C4-2B (cell line): ENCODE data around the gene ZBTB7A.

Source experiments
- H3K27ac ChIP-seq: fragments of 450-650 bp; 2 replicates; pipeline ENCODE4 v1.5.1; 2017
- ZFX ChIP-seq: fragments of 450-650 bp; IDR thresholded peaks from 2 replicates; pipeline ENCODE4 v1.6.1; 2017
- TF ChIP-seq, protein P1 (sequence below): fragments of 450-650 bp; conservative IDR thresholded peaks from 2 replicates; pipeline ENCODE4 v1.5.1; 2017; ENCODE audit warnings: mild to moderate bottlenecking

The ZBTB7A gene

DNA sequence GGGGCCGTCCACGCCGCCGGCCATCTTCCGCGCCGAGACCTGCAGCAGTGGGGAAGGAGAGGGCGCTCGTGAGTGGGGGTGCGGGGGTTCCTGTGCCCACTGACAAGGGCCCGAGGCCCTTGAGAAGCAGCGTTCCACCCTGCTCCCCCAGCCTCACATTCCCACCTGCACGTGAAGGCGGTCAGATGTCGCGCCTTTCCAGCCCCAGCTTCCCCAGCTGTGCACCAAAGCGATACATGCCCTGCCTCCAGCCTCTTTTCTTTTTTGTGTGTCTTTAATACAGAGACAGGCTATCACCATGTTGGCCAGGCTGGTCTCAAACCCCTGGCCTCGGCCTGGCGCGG, 11.5 kb downstream of the ZBTB7A start:
- TF ChIP-seq ZFX, result no peak
- TF ChIP-seq, protein P1, sequence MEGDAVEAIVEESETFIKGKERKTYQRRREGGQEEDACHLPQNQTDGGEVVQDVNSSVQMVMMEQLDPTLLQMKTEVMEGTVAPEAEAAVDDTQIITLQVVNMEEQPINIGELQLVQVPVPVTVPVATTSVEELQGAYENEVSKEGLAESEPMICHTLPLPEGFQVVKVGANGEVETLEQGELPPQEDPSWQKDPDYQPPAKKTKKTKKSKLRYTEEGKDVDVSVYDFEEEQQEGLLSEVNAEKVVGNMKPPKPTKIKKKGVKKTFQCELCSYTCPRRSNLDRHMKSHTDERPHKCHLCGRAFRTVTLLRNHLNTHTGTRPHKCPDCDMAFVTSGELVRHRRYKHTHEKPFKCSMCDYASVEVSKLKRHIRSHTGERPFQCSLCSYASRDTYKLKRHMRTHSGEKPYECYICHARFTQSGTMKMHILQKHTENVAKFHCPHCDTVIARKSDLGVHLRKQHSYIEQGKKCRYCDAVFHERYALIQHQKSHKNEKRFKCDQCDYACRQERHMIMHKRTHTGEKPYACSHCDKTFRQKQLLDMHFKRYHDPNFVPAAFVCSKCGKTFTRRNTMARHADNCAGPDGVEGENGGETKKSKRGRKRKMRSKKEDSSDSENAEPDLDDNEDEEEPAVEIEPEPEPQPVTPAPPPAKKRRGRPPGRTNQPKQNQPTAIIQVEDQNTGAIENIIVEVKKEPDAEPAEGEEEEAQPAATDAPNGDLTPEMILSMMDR, result no peak
- H3K27ac ChIP-seq, result no peak overlapping the region

- TF ChIP-seq ZFX, result no peak
- TF ChIP-seq, protein P1, result no peak
- H3K27ac ChIP-seq, result no peak overlapping the region
These were observed 12.1 kb downstream of the ZBTB7A start for GRCh38 chr19:4054441-4055208.

GRCh38 chr19:4053423-4054324, 13.0 kb downstream of the ZBTB7A start:
- H3K27ac ChIP-seq, result no peak overlapping the region
- TF ChIP-seq, protein P1, result no peak
- TF ChIP-seq ZFX, result no peak

DNA sequence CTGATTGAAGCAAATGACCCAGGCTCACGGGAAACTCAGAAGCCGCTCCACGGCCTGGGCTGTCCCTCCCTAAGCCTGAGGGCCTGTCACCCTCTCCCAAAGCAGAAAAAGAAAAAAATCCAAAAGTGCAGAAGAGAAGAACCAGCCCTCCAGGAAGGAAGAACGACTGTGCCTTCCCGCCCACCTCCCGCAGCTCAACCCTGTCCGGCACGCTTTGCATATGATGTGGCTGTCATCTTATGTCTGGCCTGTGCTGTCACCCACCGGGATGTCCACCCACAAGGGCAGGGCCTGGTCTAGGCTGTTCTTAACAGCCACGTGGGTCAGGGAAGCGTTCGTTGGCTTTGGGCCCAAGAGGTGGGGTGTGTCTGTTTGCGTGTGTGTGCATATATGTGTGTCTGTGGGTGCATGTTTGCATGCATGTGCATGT, 13.7 kb downstream of the ZBTB7A start:
- H3K27ac ChIP-seq, result no peak overlapping the region

GRCh38 chr19:4052114-4052992, 14.3 kb downstream of the ZBTB7A start:
- TF ChIP-seq, protein P1, result no peak
- no peak overlapping the region for H3K27ac ChIP-seq

More for the DNA sequence above, 13.7 kb downstream of the ZBTB7A start:
- TF ChIP-seq ZFX, result no peak
- TF ChIP-seq, protein P1, result no peak

DNA sequence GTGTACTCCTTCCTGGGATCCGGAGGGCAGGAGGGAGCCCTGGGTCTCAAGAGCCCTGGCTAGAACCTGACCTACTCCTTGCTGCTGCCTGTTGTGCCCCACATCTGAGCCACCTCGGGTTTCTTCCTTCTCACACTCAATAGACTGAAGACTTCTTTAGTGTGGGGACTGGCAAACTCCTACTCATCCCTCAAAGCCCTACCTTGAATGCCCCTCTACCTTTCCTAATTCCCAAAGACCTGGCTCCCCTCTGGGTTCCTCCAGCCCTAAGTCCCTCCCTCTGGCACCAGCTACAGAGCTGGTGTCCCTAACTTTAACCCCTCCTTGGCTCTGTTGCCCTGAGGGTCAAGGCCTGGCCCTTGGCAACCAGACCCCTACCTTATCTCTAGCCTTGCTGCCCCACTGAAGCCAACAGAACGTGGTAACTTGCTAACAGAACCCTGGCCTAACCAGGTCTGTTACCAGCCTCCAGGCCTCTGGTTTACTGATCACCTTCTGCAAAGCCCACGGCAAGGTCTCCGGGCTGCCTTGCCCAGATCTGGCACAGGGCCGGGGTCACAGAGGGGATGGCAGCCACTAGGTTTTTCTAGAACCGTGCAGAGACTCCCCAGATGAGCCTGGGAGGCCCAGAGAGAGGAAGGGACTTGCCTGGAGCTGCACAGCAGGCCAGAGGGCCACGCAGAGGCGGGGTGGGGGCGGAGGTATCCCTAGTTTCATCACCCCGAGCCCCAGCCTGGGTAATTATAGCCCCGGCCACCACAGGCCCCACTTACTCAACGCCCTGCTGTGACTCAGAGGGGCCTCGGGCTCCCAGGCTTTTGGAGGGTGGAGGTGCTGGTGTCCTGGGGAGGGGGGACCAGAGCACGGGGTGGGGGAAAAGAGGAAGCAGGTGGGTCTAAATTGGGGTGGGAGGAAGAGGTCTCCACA, 15.3 kb downstream of the ZBTB7A start:
- no peak overlapping the region for H3K27ac ChIP-seq
- TF ChIP-seq ZFX, result no peak
- TF ChIP-seq, protein P1, result no peak
